Naive thymus-derived CD4-positive, alpha-beta T cell (primary cell): ENCODE results near the gene CAB39. TPM values are rescaled to one million over a fixed set of nuclear protein-coding genes. Genes with fewer than 3 reads are reported as not detected.

Experiments used
- ATAC-seq: fragments of 150-1000 bp; cut with Tn5 transposase; 2 replicates; pipeline ENCODE4 v1.10.0; 2021; ENCODE audit warnings: mild to moderate bottlenecking, moderate library complexity
- CTCF ChIA-PET: fragments of 350-600 bp; sonication (Branson Sonifier 250); formaldehyde crosslinking; loops from one replicate; lab custom pipeline; 2021; ENCODE audit warnings: antibody characterized with exemption; lab: Charles Lee
- POLR2A ChIA-PET: fragments of 350-600 bp; sonication (Branson Sonifier 250); formaldehyde crosslinking; loops from one replicate; lab custom pipeline; 2021; ENCODE audit warnings: antibody characterized with exemption, inconsistent platforms; lab: Charles Lee
- DNase-seq, 9 donors: peaks; one replicate each; pipeline versions ENCODE4 v3.0.0 to v3.0.0-alpha.2; 2020 to 2022; ENCODE audit warnings: mixed read lengths in 1 of 9
- H3K27ac ChIP-seq: one replicate; pipeline ENCODE4 v1.7.0; 2013; ENCODE audit warnings: mild to moderate bottlenecking, low read depth, low read length, moderate library complexity
- H3K27me3 ChIP-seq, 2 donors: one replicate each; pipeline ENCODE4 v1.7.0; 2013; ENCODE audit warnings: low read length in 2 of 2, mild to moderate bottlenecking in 2 of 2, moderate library complexity in 2 of 2; ENCODE audit not compliant: control insufficient read depth in 2 of 2, insufficient read depth in 2 of 2
- H3K36me3 ChIP-seq, 3 experiments: 1 replicate in 2 of 3; 2 replicates in 1 of 3; pipeline ENCODE4 v1.7.0; 2013; ENCODE audit warnings: low read length in 3 of 3, mild to moderate bottlenecking in 3 of 3, moderate library complexity in 1 of 3; ENCODE audit not compliant: insufficient read depth in 3 of 3, control insufficient read depth in 2 of 3
- H3K4me1 ChIP-seq, 2 donors: one replicate each; pipeline ENCODE4 v1.7.0; 2013; ENCODE audit warnings: low read length in 2 of 2, mild to moderate bottlenecking in 2 of 2, moderate library complexity in 1 of 2; ENCODE audit not compliant: control insufficient read depth in 2 of 2, insufficient read depth in 2 of 2
- H3K4me3 ChIP-seq: 2 replicates; pipeline ENCODE4 v1.7.0; 2013; ENCODE audit warnings: mild to moderate bottlenecking, low read length
- H3K9me3 ChIP-seq, 3 experiments: 1 replicate in 2 of 3; 2 replicates in 1 of 3; pipeline ENCODE4 v1.7.0; 2013; ENCODE audit warnings: low read length in 3 of 3; ENCODE audit not compliant: control insufficient read depth in 2 of 3
- H3K27ac Mint-ChIP-seq, 9 donors: one replicate each; pipeline ENCODE4 v1.8.0; 2020 to 2022; ENCODE audit warnings: mixed read lengths in 9 of 9, mild to moderate bottlenecking in 8 of 9, moderate library complexity in 5 of 9, inconsistent platforms in 2 of 9
- H3K27me3 Mint-ChIP-seq, 5 donors: one replicate each; pipeline ENCODE4 v1.8.0; 2021 to 2022; ENCODE audit warnings: mixed read lengths in 5 of 5, mild to moderate bottlenecking in 1 of 5
- H3K36me3 Mint-ChIP-seq, 5 donors: one replicate each; pipeline ENCODE4 v1.8.0; 2020 to 2022; ENCODE audit warnings: mixed read lengths in 5 of 5, mild to moderate bottlenecking in 3 of 5, inconsistent platforms in 1 of 5
- H3K4me1 Mint-ChIP-seq, 7 donors: one replicate each; pipeline ENCODE4 v1.8.0; 2020 to 2022; ENCODE audit warnings: mixed read lengths in 7 of 7, mild to moderate bottlenecking in 3 of 7, inconsistent platforms in 1 of 7
- H3K4me3 Mint-ChIP-seq, 10 donors: one replicate each; pipeline ENCODE4 v1.8.0; 2020 to 2022; ENCODE audit warnings: mild to moderate bottlenecking in 10 of 10, mixed read lengths in 10 of 10, moderate library complexity in 6 of 10, inconsistent platforms in 2 of 10
- H3K9me3 Mint-ChIP-seq, 11 donors: one replicate each; pipeline ENCODE4 v1.8.0; 2020 to 2022; ENCODE audit warnings: mixed read lengths in 11 of 11, mild to moderate bottlenecking in 4 of 11, inconsistent platforms in 1 of 11, moderate library complexity in 1 of 11
- intact Hi-C, 2 donors: fragments of 100-400 bp; cut with micrococcal nuclease; formaldehyde crosslinking; loops; one replicate each; pipeline ENCODE4 v1.15.1; 2023
- polyA plus RNA-seq, 2 donors: library from polyadenylated mRNA; unstranded; fragments of 300-500 nt; fragmentation: Illumina TruSeq; gene quantifications; one replicate each; pipeline ENCODE4 v1.2.3, GENCODE V29; 2021
- total RNA-seq, 6 experiments: library from RNA in 5 of 6; stranded (reverse) in 5 of 6; gene quantifications; 1 replicate in 5 of 6; 2 replicates in 1 of 6; pipeline ENCODE4 v1.2.3 and lab custom pipeline; 2021 to 2026

The CAB39 gene
- total and polyA plus RNA-seq, 7 experiments from 2014 or later = 71.0 to 186 (median 79.4) TPM

GRCh38 chr2:230680463-230681170 lies 32.0 kb upstream of the CAB39 start:
- H3K27me3 Mint-ChIP-seq = no peaks in the 10 kb centered on the region
- ATAC-seq = no peak

GRCh38 chr2:230681171-230681545 lies 31.5 kb upstream of the CAB39 start:
- H3K4me3 ChIP-seq = no peak overlapping the region
- ATAC-seq (no peak), DNase-seq (no peak)
- CTCF ChIA-PET = interaction anchor here (1.0 kb wide), 1 partner anchor 19 kb away, joined by 3 read pairs; no protein-coding TSS in a partner anchor
- H3K27ac ChIP-seq = no peak overlapping the region
- H3K4me3 Mint-ChIP-seq = no peak overlapping the region
- no peaks in the 10 kb centered on the region for H3K27me3 ChIP-seq
- no peaks in the 10 kb centered on the region for H3K4me1 ChIP-seq
- H3K36me3 ChIP-seq = no peaks in the 10 kb centered on the region
- H3K9me3 Mint-ChIP-seq = peaks cover 0 to 20% (median 6%) of the 10 kb centered on the region in 11 donors
- H3K4me1 Mint-ChIP-seq = peaks cover 4 to 56% (median 17%) of the 10 kb centered on the region in 7 donors
- H3K9me3 ChIP-seq = peaks cover 0 to 4% (median 0%) of the 10 kb centered on the region in 3 experiments
- POLR2A ChIA-PET = interaction anchor here (0.6 kb wide), 1 partner anchor 32 kb away, joined by 3 read pairs; no protein-coding TSS in a partner anchor
- intact Hi-C loops = no loop called here
- peak overlapping the region in 3 of 9 donors; percentile 5 to 39 (median 24) for H3K27ac Mint-ChIP-seq
- no peaks in the 10 kb centered on the region for H3K27me3 Mint-ChIP-seq
- peaks cover 0 to 35% (median 4%) of the 10 kb centered on the region in 5 donors for H3K36me3 Mint-ChIP-seq

More at GRCh38 chr2:230680463-230681170, 32.0 kb upstream of the CAB39 start:
- H3K9me3 ChIP-seq = peaks cover 0 to 4% (median 0%) of the 10 kb centered on the region in 3 experiments
- H3K4me3 ChIP-seq = no peak overlapping the region
- Mint-ChIP-seq H3K36me3 (peaks cover 0 to 38% (median 4%) of the 10 kb centered on the region in 5 donors), H3K9me3 (peaks cover 0 to 20% (median 6%) of the 10 kb centered on the region in 11 donors), H3K27ac (peak overlapping the region in 2 of 9 donors; percentile 7 to 12), H3K4me3 (no peak overlapping the region), H3K4me1 (peaks cover 4 to 60% (median 23%) of the 10 kb centered on the region in 7 donors)
- H3K27me3 ChIP-seq = no peaks in the 10 kb centered on the region
- intact Hi-C loops = no loop called here
- DNase-seq = no peak
- ChIA-PET CTCF (interaction anchor here (1.0 kb wide), 1 partner anchor 19 kb away, joined by 3 read pairs; no protein-coding TSS in a partner anchor), POLR2A (interaction anchor here (0.6 kb wide), 1 partner anchor 31 kb away, joined by 3 read pairs; no protein-coding TSS in a partner anchor)
- H3K4me1 ChIP-seq = no peaks in the 10 kb centered on the region
- H3K27ac ChIP-seq = no peak overlapping the region
- no peaks in the 10 kb centered on the region for H3K36me3 ChIP-seq

GRCh38 chr2:230682546-230682945 lies 30.1 kb upstream of the CAB39 start:
- H3K36me3 Mint-ChIP-seq = peaks cover 0 to 27% (median 4%) of the 10 kb centered on the region in 5 donors
- H3K9me3 Mint-ChIP-seq = peaks cover 0 to 17% (median 4%) of the 10 kb centered on the region in 11 donors
- no peak overlapping the region for H3K4me3 ChIP-seq
- DNase-seq = no peak
- peak overlapping the region in 1 of 10 donors; percentile 64 for H3K4me3 Mint-ChIP-seq
- no peaks in the 10 kb centered on the region for H3K36me3 ChIP-seq
- peaks cover 0 to 4% (median 0%) of the 10 kb centered on the region in 5 donors for H3K27me3 Mint-ChIP-seq
- intact Hi-C loops = no loop called here
- H3K4me1 Mint-ChIP-seq = peaks cover 4 to 49% (median 13%) of the 10 kb centered on the region in 7 donors
- no peak overlapping the region for H3K27ac ChIP-seq
- ChIA-PET POLR2A (no interaction called here), CTCF (no interaction called here)
- H3K9me3 ChIP-seq = peaks cover 0 to 4% (median 0%) of the 10 kb centered on the region in 3 experiments
- H3K27ac Mint-ChIP-seq = no peak overlapping the region
- H3K4me1 ChIP-seq = no peaks in the 10 kb centered on the region
- no peak for ATAC-seq
- no peaks in the 10 kb centered on the region for H3K27me3 ChIP-seq

- Histone ChIP-seq H3K27me3 (no peaks in the 10 kb centered on the region), H3K9me3 (no peaks in the 10 kb centered on the region), H3K27ac (no peak overlapping the region), H3K36me3 (no peaks in the 10 kb centered on the region), H3K4me1 (no peaks in the 10 kb centered on the region), H3K4me3 (no peak overlapping the region)
- H3K9me3 Mint-ChIP-seq = peaks cover 0 to 4% (median 0%) of the 10 kb centered on the region in 11 donors
- intact Hi-C loops = no loop called here
- H3K4me3 Mint-ChIP-seq = no peak overlapping the region
- CTCF ChIA-PET = interaction anchor here (0.7 kb wide), 1 partner anchor 69 kb away, joined by 3 read pairs; no protein-coding TSS in a partner anchor
- peaks cover 0 to 13% (median 0%) of the 10 kb centered on the region in 5 donors for H3K36me3 Mint-ChIP-seq
- peaks cover 0 to 6% (median 0%) of the 10 kb centered on the region in 5 donors for H3K27me3 Mint-ChIP-seq
- POLR2A ChIA-PET = no interaction called here
- no peak for ATAC-seq
- no peak for DNase-seq
- H3K4me1 Mint-ChIP-seq = peaks cover 0 to 35% (median 6%) of the 10 kb centered on the region in 7 donors
- H3K27ac Mint-ChIP-seq = no peak overlapping the region
Measured at GRCh38 chr2:230684270-230685168, 28.1 kb upstream of the CAB39 start.

- no peak overlapping the region for H3K27ac ChIP-seq
- no peak for ATAC-seq
- H3K4me1 ChIP-seq = no peaks in the 10 kb centered on the region
- Mint-ChIP-seq H3K4me3 (no peak overlapping the region), H3K27ac (no peak overlapping the region), H3K27me3 (peaks cover 0 to 6% (median 0%) of the 10 kb centered on the region in 5 donors), H3K4me1 (peaks cover 0 to 35% (median 6%) of the 10 kb centered on the region in 7 donors), H3K36me3 (peaks cover 0 to 10% (median 0%) of the 10 kb centered on the region in 5 donors), H3K9me3 (peaks cover 0 to 4% (median 0%) of the 10 kb centered on the region in 11 donors)
- DNase-seq = no peak
- H3K4me3 ChIP-seq = no peak overlapping the region
- ChIA-PET POLR2A (no interaction called here), CTCF (interaction anchor here (1.0 kb wide), 1 partner anchor 116 kb away, joined by 3 read pairs; no protein-coding TSS in a partner anchor)
- H3K9me3 ChIP-seq = no peaks in the 10 kb centered on the region
- no peaks in the 10 kb centered on the region for H3K36me3 ChIP-seq
- intact Hi-C loops = no loop called here
- H3K27me3 ChIP-seq = no peaks in the 10 kb centered on the region
Measured at GRCh38 chr2:230685178-230685577, 27.5 kb upstream of the CAB39 start.

GRCh38 chr2:230687498-230687897 lies 25.1 kb upstream of the CAB39 start:
- Histone ChIP-seq H3K27me3 (no peaks in the 10 kb centered on the region), H3K27ac (no peak overlapping the region), H3K4me1 (no peaks in the 10 kb centered on the region), H3K9me3 (no peaks in the 10 kb centered on the region), H3K36me3 (no peaks in the 10 kb centered on the region), H3K4me3 (no peak overlapping the region)
- H3K4me1 Mint-ChIP-seq = peaks cover 0 to 27% (median 5%) of the 10 kb centered on the region in 7 donors
- intact Hi-C loops = no loop called here
- no peak overlapping the region for H3K27ac Mint-ChIP-seq
- peaks cover 0 to 8% (median 0%) of the 10 kb centered on the region in 5 donors for H3K36me3 Mint-ChIP-seq
- ATAC-seq (no peak), DNase-seq (no peak)
- no peak overlapping the region for H3K4me3 Mint-ChIP-seq
- POLR2A ChIA-PET = no interaction called here
- H3K27me3 Mint-ChIP-seq = peaks cover 0 to 6% (median 0%) of the 10 kb centered on the region in 5 donors
- H3K9me3 Mint-ChIP-seq = peaks cover 0 to 5% (median 0%) of the 10 kb centered on the region in 11 donors
- CTCF ChIA-PET = no interaction called here
